Measurements from ENCODE around the gene GUSB. TPM values are rescaled to one million over a fixed set of nuclear protein-coding genes. Genes with fewer than 3 reads are reported as not detected.

GUSB gene
- total and polyA plus RNA-seq, 2 of the 8 experiments (the other 6 are each of a cell fraction or from before 2014, with no cell fraction given) = 43.6 to 71.3 TPM

- TF ChIP-seq GABPA (IDR thresholded peaks at IDR 0.05; ENCODE audit: borderline replicate concordance, insufficient read depth, low read length) = no peak
Measured at GRCh38 chr7:65926588-65926987, 55.4 kb downstream of the GUSB start (continued).

All from H1 (cell line).